UCSD-AML1 (cell line): ENCODE results near the gene GNA12.

Experiments
- DNase-seq: peaks from one replicate; lab custom pipeline; 2025; ENCODE audit not compliant: unreplicated experiment; lab: John Stamatoyannopoulos, UW

The GNA12 gene

DNA sequence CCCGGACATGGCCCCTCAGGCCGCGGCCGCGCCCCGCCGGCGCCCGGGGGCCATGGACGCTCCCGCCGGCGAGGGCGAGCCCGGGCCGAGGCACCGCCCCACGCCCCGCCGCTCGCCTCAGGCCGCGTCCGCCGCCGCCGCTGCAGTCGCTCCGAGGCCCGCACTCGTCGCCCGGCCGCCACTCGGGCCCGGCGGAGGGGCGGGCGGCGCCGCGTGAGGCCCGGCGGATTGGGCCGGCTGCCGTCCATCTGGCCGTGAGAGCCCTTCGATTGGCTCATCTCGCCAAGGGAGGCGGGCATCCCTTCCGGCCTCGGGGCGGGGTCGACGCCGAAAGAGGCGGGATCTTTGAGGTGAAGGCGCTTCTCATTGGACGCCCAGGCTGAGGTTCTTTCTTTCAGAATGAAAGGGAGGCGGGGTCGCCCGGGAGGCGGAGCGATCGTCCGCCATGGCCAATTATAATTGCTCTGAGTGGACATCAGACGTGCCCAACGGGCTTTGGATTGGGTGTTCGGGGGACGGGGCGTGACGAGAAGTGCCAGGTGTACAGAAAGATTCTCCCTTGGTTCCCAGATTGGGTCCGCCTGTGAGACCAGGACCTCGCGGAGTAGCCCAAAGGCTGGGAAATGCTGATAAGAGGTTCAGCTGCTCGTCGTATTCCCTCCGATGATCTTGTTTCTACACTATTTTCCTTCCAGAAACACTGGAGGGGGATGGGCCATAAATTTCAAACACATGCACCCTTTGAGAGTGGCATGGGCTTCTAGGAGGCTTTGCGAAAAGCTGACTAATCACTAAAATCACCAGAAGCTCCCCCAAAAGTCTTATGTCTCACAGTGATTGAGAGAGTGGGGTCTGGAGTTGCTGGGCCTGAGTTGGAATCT lies at the start of gene GNA12:
GNA12 (minus strand) TSS at position 156 of the 881 bp plus-strand sequence; CDS start at position 9, 147 bp downstream.
- peak; percentile 93 for DNase-seq

- no peak for DNase-seq
These were observed 49.3 kb upstream of the GNA12 start for GRCh38 chr7:2893411-2893861.

DNA sequence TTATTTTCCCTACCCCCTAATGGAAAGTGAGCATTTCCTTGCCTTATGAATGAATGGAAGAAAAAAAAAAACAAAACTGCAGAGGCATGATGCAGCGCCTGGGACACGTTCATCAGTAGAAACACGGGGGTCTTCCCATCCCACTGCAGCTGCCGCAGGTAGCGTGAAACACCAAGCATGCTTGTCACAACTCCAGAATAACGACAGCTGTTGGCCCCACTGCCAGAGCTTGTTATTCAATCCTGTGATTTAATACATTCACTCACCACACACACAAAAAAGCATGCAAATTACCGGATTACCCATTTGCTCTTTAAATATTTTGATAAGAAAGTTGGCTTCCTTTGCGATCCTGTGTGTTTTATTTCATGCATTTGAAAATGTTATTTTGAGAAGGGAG lies 48.4 kb upstream of the GNA12 start:
- no peak for DNase-seq

GRCh38 chr7:2887816-2888215 lies 43.7 kb upstream of the GNA12 start:
- no peak for DNase-seq

DNA sequence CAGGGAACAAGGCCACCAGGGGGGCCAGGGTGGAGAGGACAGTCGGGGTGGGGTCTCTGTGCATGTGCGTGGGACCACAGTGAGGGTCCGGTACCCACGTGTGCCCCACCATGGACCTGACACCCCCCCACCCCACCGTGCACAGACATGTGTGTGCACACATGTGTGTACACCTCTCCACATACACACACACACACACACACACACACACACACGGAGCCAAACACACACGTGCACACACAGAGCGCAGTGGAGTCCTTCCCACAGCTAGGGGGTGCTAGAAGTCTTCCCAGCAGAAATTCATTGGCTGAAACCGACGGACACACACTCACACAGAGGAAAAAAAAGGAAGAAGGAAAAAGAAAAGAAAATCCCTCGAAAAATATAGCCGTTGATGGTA lies 42.8 kb upstream of the GNA12 start:
- peak; percentile 29 for DNase-seq

GRCh38 chr7:2886391-2886790 lies 42.3 kb upstream of the GNA12 start:
- no peak for DNase-seq

DNA sequence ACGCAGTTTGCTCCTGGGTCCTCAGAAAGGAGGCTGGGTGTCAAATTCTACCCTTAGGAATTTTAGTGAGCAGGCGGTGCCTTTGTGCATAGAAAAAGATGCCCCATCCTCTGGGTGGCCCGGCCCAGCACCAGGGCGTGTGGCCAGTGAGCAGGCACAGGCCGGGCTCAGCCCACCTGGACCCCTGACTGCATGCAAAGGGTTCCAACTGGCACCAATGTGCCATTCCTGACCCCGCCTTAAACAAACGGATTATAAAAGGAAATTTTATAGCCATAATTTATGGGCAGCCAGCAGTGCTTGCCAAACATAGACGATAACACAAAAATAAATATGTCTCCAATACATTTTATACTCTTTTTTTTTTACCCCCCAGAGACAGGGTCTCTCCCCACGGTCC lies 40.1 kb upstream of the GNA12 start:
- no peak for DNase-seq

DNA sequence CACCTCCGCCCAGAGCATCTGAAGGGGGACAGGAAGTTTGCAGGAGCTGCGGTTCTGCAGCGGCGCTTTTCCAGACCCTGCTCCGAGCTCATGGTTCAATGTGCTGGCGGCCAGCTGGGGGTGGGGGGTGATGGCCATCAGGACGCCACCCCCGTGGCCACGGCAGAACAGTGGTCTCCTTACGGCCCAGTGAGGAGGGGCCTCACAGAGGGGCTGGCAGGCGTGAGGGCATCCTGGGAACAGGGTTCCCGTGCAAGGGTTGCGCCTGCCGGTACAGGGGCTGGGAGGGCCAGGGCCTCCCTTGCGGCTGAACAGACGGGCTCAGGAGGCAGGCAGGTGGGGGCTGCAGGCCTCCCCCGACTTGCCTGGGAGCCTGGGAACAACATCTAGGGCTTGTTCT lies 39.0 kb upstream of the GNA12 start:
- DNase-seq: no peak

DNA sequence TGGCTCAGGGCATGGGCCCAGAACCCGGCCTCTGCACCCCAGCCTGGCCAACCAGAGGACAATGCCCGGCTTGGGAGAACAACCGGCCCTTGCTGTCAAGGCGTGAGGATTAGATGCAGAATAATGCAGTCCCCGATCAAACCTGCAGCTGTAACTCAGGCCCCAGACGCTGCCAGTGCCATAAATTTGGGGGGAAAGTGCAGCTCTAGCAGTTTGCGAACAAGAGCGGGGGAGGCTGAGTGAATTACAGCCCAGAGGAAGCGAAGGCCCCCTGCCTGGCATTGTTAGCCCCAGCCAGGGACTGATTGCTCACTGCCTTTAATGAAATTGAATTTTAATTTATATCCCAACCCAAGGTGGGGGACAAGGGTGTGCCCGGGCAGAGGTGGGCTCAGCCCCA lies 38.0 kb upstream of the GNA12 start:
- DNase-seq: no peak

- no peak for DNase-seq
These were observed 36.9 kb upstream of the GNA12 start for GRCh38 chr7:2880874-2881533.

GRCh38 chr7:2880051-2880450 lies 35.9 kb upstream of the GNA12 start:
- DNase-seq: no peak

GRCh38 chr7:2879354-2879753 lies 35.2 kb upstream of the GNA12 start:
- no peak for DNase-seq

DNA sequence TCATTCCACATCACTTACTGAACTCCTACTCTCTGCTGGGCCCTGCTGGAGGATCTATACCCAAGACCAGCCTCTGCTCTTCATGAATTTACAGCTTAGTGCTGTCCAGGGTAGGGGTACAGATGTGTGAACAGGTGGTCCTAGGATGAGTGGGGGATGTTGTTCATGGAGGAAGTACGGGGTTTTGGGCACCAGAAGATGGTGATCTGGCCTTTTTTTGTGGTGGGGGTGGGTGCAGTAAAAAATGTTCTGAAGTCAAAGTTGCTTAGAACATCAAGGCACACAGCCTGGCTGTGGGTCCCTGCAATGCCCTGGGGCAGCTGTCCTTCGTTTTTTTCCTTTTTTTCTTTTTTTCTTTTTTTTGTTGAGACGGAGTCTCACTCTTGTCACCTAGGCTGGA lies 34.2 kb upstream of the GNA12 start:
- DNase-seq: no peak

DNA sequence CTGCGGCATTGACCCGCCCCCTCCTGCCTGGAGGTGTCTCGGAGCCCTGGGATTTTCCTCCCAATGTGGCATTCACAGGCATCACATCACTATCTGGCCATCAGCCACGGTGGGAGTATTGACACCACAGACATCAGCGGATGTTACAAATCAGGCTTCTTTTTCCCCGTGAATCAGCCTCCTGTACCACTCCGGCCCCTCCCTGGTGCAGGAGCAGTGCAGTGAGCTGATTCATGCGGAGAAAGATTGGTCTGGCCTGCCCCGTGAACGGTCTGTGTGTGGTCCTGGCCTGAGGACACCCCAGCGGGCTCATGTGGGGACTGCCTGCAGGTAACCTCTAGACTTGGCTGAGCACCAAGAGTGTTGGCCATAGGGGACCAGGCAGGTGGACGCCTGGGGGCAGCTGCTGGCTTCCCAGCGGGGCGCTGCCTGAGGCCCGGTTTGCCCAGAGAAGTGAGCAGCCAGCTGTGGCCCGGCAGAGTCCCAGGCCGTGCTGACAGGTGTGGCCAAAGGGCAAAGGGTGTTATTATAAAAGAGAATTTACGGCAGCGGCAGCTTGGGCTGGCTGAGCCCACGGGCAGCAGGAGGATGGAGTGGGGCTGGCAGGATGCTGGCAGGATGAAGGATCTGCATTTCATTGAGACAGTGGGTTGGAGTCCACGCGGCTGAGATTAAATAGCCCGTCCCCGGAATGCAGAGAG lies 32.1 kb upstream of the GNA12 start:
- DNase-seq: no peak

- DNase-seq: no peak
These were observed 29.8 kb upstream of the GNA12 start for GRCh38 chr7:2873686-2874551.

GRCh38 chr7:2873146-2873545 lies 29.0 kb upstream of the GNA12 start:
- no peak for DNase-seq

DNA sequence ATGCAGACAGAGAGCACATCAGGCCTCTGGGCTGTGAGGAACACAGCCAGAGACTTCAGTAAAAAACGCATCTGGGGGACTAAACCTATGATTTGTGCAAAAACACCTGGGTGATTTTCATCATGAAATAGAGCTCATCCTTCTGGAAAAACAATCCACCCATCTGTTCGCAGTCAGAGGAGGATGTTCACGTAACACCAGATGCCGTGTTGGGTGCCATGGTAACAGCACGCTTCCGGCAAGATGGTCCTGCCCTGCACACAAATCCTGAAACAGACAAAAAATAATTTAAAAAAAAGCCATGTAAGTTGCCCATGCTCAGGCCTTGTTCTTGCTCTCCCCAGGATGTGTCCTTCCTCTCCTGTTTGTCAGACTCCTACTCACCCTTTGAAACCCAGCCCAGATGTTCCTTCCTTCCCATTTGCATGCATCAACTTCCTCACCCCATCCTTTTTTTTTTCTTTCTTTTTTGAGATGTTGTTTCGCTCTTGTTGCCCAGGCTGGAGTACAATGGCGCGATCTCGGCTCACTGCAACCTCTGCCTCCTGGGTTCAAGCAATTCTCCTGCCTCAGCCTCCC lies 28.3 kb upstream of the GNA12 start:
- DNase-seq: no peak

- DNase-seq: peak; percentile 66
These were observed 26.4 kb upstream of the GNA12 start for GRCh38 chr7:2870471-2870931.

DNA sequence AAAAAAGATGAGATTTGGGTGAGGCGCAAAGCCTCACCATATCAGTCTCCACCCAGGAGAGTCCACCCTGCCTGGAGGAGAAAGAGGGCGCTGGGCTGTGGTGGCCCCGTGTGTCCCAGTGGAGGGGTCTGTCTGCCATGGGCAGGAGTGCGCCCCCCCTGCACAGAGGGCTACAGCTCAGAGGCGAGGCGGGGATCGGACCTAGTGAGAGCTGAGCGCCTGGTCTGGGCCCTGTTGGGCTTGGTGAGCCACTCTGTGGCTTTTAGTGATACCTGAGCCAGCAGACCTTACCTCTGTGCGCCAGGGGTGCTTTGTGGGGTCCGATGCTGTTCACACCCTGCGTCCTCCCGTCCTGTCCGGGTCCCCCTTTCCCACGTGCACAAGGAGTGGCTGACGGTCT lies 25.9 kb upstream of the GNA12 start:
- DNase-seq: no peak

- no peak for DNase-seq
These were observed 22.5 kb upstream of the GNA12 start for GRCh38 chr7:2866601-2867000.
